WERI-Rb-1 (cell line): ENCODE measurements around the gene IMMP2L.

Experiments used
- DNase-seq: peaks from one replicate; pipeline ENCODE4 v3.0.0-alpha.2; 2020
- H3K27ac ChIP-seq: fragments of 250-450 bp; sonication (Bioruptor Pico); 2 replicates; pipeline ENCODE4 v1.5.1; 2020; ENCODE audit warnings: mild to moderate bottlenecking, moderate library complexity
- H3K27me3 ChIP-seq: fragments of 250-450 bp; sonication (Bioruptor Pico); 2 replicates; pipeline ENCODE4 v1.5.1; 2021; ENCODE audit warnings: mild to moderate bottlenecking, low read depth, moderate library complexity; ENCODE audit not compliant: insufficient read depth, severe bottlenecking
- H3K36me3 ChIP-seq: fragments of 250-450 bp; sonication (Bioruptor Pico); 2 replicates; pipeline ENCODE4 v1.5.1; 2020; ENCODE audit warnings: mild to moderate bottlenecking, moderate library complexity
- H3K4me3 ChIP-seq: 2 replicates; pipeline ENCODE4 v1.5.1; 2011; ENCODE audit warnings: low read depth, mild to moderate bottlenecking, control low read depth, low read length
- H3K9me3 ChIP-seq: fragments of 250-450 bp; sonication (Bioruptor Pico); 2 replicates; pipeline ENCODE4 v1.5.1; 2021; ENCODE audit warnings: mild to moderate bottlenecking, moderate library complexity; ENCODE audit not compliant: severe bottlenecking
- CTCF ChIP-seq: IDR thresholded peaks from 2 replicates; pipeline ENCODE4 v1.5.1; 2011; ENCODE audit warnings: low read depth, mild to moderate bottlenecking, control low read depth, inconsistent platforms, low read length

Gene IMMP2L

GRCh38 chr7:110861163-110861562, 701.1 kb downstream of the IMMP2L start:
- no peaks in the 10 kb centered on the region for H3K9me3 ChIP-seq
- no peak for DNase-seq
- no peak overlapping the region for H3K4me3 ChIP-seq
- no peaks in the 10 kb centered on the region for H3K36me3 ChIP-seq
- H3K27ac ChIP-seq, result no peak overlapping the region
- H3K27me3 ChIP-seq, result no peaks in the 10 kb centered on the region
- no peak for TF ChIP-seq CTCF

GRCh38 chr7:110857106-110857505, 705.2 kb downstream of the IMMP2L start:
- Histone ChIP-seq H3K4me3 (no peak overlapping the region), H3K9me3 (no peaks in the 10 kb centered on the region), H3K27ac (no peak overlapping the region), H3K36me3 (no peaks in the 10 kb centered on the region), H3K27me3 (no peaks in the 10 kb centered on the region)
- TF ChIP-seq CTCF, result no peak
- DNase-seq, result no peak

GRCh38 chr7:110856704-110857103, 705.6 kb downstream of the IMMP2L start:
- H3K27ac ChIP-seq, result no peak overlapping the region
- H3K9me3 ChIP-seq, result no peaks in the 10 kb centered on the region
- no peak for DNase-seq
- no peak overlapping the region for H3K4me3 ChIP-seq
- TF ChIP-seq CTCF, result no peak
- H3K36me3 ChIP-seq, result no peaks in the 10 kb centered on the region
- no peaks in the 10 kb centered on the region for H3K27me3 ChIP-seq

DNA sequence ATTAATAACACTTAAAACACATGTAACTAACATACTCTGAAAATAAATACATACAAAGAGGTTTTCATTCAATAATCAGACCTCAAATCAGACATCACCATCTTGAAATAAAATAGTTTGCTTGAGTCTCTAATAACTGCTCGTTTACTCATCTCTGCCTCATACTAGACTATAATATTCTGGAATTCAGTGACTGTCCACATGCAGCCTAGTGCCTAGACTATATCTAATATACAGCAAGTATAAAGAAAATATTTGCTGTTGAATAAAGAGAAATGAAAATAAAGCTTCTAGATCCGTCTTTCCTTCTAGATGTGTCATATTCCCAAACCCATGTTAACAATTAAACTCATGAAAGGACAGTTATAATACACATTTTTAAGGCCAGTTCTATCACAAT, 707.6 kb downstream of the IMMP2L start:
- H3K36me3 ChIP-seq, result no peaks in the 10 kb centered on the region
- no peak overlapping the region for H3K4me3 ChIP-seq

GRCh38 chr7:110854166-110854565, 708.1 kb downstream of the IMMP2L start:
- no peak for TF ChIP-seq CTCF
- H3K27me3 ChIP-seq, result no peaks in the 10 kb centered on the region
- no peaks in the 10 kb centered on the region for H3K9me3 ChIP-seq
- H3K27ac ChIP-seq, result no peak overlapping the region
- H3K36me3 ChIP-seq, result no peaks in the 10 kb centered on the region
- H3K4me3 ChIP-seq, result no peak overlapping the region
- no peak for DNase-seq

More for the DNA sequence above, 707.6 kb downstream of the IMMP2L start:
- Histone ChIP-seq H3K27me3 (no peaks in the 10 kb centered on the region), H3K27ac (no peak overlapping the region), H3K9me3 (no peaks in the 10 kb centered on the region)
- DNase-seq, result no peak
- TF ChIP-seq CTCF, result no peak

- DNase-seq, result no peak
- H3K27me3 ChIP-seq, result no peaks in the 10 kb centered on the region
- no peak overlapping the region for H3K27ac ChIP-seq
- no peaks in the 10 kb centered on the region for H3K9me3 ChIP-seq
- H3K36me3 ChIP-seq, result no peaks in the 10 kb centered on the region
- H3K4me3 ChIP-seq, result no peak overlapping the region
- TF ChIP-seq CTCF, result no peak
These were observed 709.0 kb downstream of the IMMP2L start for GRCh38 chr7:110853263-110853662.
